OCI-LY7 (cell line): ENCODE results near the gene MYH11. TPM values are rescaled to one million over a fixed set of nuclear protein-coding genes. Genes with fewer than 3 reads are reported as not detected.
"Not testable (repeated sequence)": the region's sequence is repeated elsewhere in the genome, so short reads cannot be mapped to it uniquely, and the experiment has no call there.

Experiments
- BruUV-seq: library from RNA; stranded (reverse); fragments of 400-500 nt; replicated peaks from 2 replicates; lab custom pipeline; 2021; lab: Mats Ljungman, UMichigan
- CTCF ChIA-PET: fragments of 300-600 bp; sonication (Branson Sonifier 250); formaldehyde crosslinking; loops from one replicate; lab custom pipeline; 2022; ENCODE audit warnings: antibody characterized with exemption; ENCODE audit not compliant: unreplicated experiment; lab: Charles Lee
- POLR2A ChIA-PET: fragments of 300-600 bp; sonication (Branson Sonifier 250); formaldehyde crosslinking; loops from one replicate; lab custom pipeline; 2022; ENCODE audit warnings: antibody characterized with exemption; lab: Charles Lee
- DNase-seq: peaks from one replicate; pipeline ENCODE4 v3.0.0-alpha.2; 2015; ENCODE audit warnings: low spot score
- H2AFZ ChIP-seq: fragments of 200-600 bp; sonication (generic), shearing (Covaris generic); 2 replicates; pipeline ENCODE4 v1.6.1; 2014; ENCODE audit warnings: mild to moderate bottlenecking, antibody characterized with exemption, low read length, moderate library complexity
- H3K27ac ChIP-seq: fragments of 200-600 bp; sonication (generic); 2 replicates; pipeline ENCODE4 v1.5.1; 2014; ENCODE audit warnings: mixed run types, low read depth, mild to moderate bottlenecking, moderate library complexity, low read length, inconsistent platforms; ENCODE audit not compliant: poor library complexity, severe bottlenecking
- H3K36me3 ChIP-seq: fragments of 200-600 bp; sonication (generic); 2 replicates; pipeline ENCODE4 v1.6.1; 2014; ENCODE audit warnings: mild to moderate bottlenecking, antibody characterized with exemption, low read length, moderate library complexity, mixed read lengths; ENCODE audit not compliant: insufficient read depth
- H3K4me1 ChIP-seq: fragments of 200-600 bp; sonication (generic); 2 replicates; pipeline ENCODE4 v1.5.1; 2014; ENCODE audit warnings: mild to moderate bottlenecking, low read length; ENCODE audit not compliant: insufficient read depth, poor library complexity, severe bottlenecking
- H3K4me2 ChIP-seq: fragments of 200-600 bp; sonication (generic); 2 replicates; pipeline ENCODE4 v1.6.1; 2014; ENCODE audit warnings: mild to moderate bottlenecking, low read length
- H3K4me3 ChIP-seq: fragments of 200-600 bp; sonication (generic); 2 replicates; pipeline ENCODE4 v1.5.1; 2014; ENCODE audit warnings: mild to moderate bottlenecking, low read depth, low read length; ENCODE audit not compliant: poor library complexity, severe bottlenecking
- H3K79me2 ChIP-seq: fragments of 200-600 bp; sonication (generic); 2 replicates; pipeline ENCODE4 v1.6.1; 2016; ENCODE audit warnings: low read depth, mild to moderate bottlenecking, low read length, moderate library complexity, mixed read lengths; ENCODE audit not compliant: insufficient read depth
- H3K9me2 ChIP-seq: fragments of 200-600 bp; sonication (generic); 2 replicates; pipeline ENCODE4 v1.6.1; 2016; ENCODE audit warnings: mild to moderate bottlenecking, low read length, mixed read lengths; ENCODE audit not compliant: insufficient read depth
- H3K9me3 ChIP-seq: fragments of 200-600 bp; sonication (generic); 2 replicates; pipeline ENCODE4 v1.6.1; 2014; ENCODE audit warnings: mild to moderate bottlenecking, mixed run types, low read length, mixed read lengths
- H4K20me1 ChIP-seq: fragments of 200-600 bp; sonication (generic); 2 replicates; pipeline ENCODE4 v1.6.1; 2014; ENCODE audit warnings: mild to moderate bottlenecking, antibody characterized with exemption, low read length, moderate library complexity, mixed read lengths; ENCODE audit not compliant: insufficient read depth
- EZH2phosphoT487 ChIP-seq: fragments of 200-600 bp; sonication (generic); IDR thresholded peaks from 2 replicates; pipeline ENCODE4 v1.6.1; 2018; ENCODE audit warnings: low read depth, borderline replicate concordance, mild to moderate bottlenecking, mixed run types, antibody characterized with exemption, low read length, moderate library complexity, mixed read lengths
- intact Hi-C: fragments of 100-400 bp; cut with micrococcal nuclease; formaldehyde crosslinking; loops from one replicate; pipeline ENCODE4 v1.10.0; 2022; ENCODE audit not compliant: unreplicated experiment
- total RNA-seq, 2 experiments: library from RNA; depleted of rRNA in 1 of 2; stranded (reverse); fragments of >200 nt in 1 of 2; shearing (Covaris generic) in 1 of 2; gene quantifications; 2 replicates each; pipeline ENCODE4 v1.2.3, GENCODE V29; 2014 to 2022
- TF ChIP-seq, protein P1 (sequence below): fragments of 200-600 bp; sonication (generic); conservative IDR thresholded peaks from 2 replicates; pipeline ENCODE4 v1.5.1; 2014; ENCODE audit warnings: mild to moderate bottlenecking, antibody characterized with exemption, low read length, moderate library complexity, mixed read lengths

The MYH11 gene
- total RNA-seq, 2 experiments from 2014 or later, result 5.7 to 33.8 TPM

DNA sequence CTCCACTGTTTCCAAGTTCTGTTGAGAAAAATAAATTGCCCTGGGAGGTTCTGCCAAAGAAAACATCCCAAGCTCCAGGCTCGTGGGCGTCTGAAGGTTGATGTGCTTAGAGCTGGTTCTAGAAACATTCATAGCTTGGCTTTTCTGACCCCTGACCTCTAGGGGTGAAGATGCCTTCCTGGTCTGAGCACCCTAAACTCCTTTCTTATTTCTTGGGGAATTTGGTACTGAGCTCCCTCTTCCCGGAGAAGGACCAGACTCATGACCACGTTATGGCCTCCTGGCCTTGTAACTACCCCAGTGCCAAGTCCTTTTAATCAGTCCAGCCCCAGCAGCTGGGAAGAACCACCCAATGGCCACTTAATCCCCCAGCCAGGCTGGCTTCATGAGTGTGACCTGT is 66.4 kb downstream of the MYH11 start:
- Histone ChIP-seq H3K27ac (no peak overlapping the region), H3K4me3 (no peak overlapping the region), H3K79me2 (no peaks in the 10 kb centered on the region), H4K20me1 (no peaks in the 10 kb centered on the region), H3K4me2 (no peak overlapping the region), H3K36me3 (no peaks in the 10 kb centered on the region; the same call in 1 of the 2 replicates), H3K9me2 (no peaks in the 10 kb centered on the region), H2AFZ (no peak overlapping the region), H3K9me3 (no peaks in the 10 kb centered on the region), H3K4me1 (peaks cover 13% of the 10 kb centered on the region)
- TF ChIP-seq EZH2phosphoT487, result no peak
- TF ChIP-seq, protein P1, sequence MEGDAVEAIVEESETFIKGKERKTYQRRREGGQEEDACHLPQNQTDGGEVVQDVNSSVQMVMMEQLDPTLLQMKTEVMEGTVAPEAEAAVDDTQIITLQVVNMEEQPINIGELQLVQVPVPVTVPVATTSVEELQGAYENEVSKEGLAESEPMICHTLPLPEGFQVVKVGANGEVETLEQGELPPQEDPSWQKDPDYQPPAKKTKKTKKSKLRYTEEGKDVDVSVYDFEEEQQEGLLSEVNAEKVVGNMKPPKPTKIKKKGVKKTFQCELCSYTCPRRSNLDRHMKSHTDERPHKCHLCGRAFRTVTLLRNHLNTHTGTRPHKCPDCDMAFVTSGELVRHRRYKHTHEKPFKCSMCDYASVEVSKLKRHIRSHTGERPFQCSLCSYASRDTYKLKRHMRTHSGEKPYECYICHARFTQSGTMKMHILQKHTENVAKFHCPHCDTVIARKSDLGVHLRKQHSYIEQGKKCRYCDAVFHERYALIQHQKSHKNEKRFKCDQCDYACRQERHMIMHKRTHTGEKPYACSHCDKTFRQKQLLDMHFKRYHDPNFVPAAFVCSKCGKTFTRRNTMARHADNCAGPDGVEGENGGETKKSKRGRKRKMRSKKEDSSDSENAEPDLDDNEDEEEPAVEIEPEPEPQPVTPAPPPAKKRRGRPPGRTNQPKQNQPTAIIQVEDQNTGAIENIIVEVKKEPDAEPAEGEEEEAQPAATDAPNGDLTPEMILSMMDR, result no peak
- intact Hi-C loops, result no loop called here
- BruUV-seq, result no TSS peak
- POLR2A ChIA-PET, result no interaction called here
- DNase-seq, result no peak
- CTCF ChIA-PET, result no interaction called here

DNA sequence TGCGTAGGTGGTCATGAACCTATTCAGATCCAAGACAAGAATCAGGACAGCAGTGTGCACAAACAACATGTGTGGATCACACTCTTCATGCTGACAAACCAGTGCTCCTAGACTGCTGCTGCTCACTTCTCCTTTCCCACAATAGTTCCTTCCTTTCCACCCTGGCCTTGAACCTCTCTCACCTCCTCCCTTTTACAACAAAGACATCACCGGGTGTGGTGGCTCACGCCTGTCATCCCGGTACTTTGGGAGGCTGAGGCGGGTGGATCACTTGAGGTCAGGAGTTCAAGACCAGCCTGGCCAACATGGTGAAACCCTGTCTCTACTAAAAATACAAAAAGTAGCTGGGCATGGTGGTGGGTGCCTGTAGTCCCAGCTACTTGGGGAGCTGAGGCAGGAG is 67.0 kb downstream of the MYH11 start:
- CTCF ChIA-PET, BruUV-seq, H4K20me1 ChIP-seq, DNase-seq, H3K9me2 ChIP-seq, H3K27ac ChIP-seq, H3K9me3 ChIP-seq, POLR2A ChIA-PET, H3K36me3 ChIP-seq, H3K79me2 ChIP-seq, H3K4me2 ChIP-seq, H3K4me3 ChIP-seq, H2AFZ ChIP-seq, intact Hi-C loops: not testable (repeated sequence)
- H3K4me1 ChIP-seq, result peaks cover 13% of the 10 kb centered on the region

DNA sequence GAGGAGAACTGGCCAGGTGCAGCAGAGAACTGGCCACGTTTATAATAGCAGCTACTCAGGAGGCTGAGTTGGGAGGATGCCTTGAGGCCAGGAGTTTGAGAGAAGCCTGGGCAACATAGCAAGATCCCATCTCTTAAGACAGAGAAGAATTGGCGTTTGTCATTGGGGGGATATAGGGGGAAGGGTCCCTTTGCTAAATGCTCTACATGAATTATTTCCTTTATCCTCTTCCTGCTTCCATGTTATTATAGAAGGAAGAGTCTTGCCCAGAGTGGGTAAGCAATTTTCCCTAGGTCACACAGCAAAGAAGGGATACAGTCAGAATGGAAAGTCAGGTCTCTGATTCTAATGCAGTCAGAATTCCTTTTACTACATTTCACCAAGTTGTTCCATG is 68.0 kb downstream of the MYH11 start:
- no peaks in the 10 kb centered on the region for H3K36me3 ChIP-seq
- no peaks in the 10 kb centered on the region for H3K9me3 ChIP-seq
- H4K20me1 ChIP-seq, result no peaks in the 10 kb centered on the region
- intact Hi-C loops, result no loop called here
- peaks cover 13% of the 10 kb centered on the region for H3K4me1 ChIP-seq
- TF ChIP-seq, protein P1, result no peak
- TF ChIP-seq EZH2phosphoT487, result no peak
- ChIA-PET CTCF (no interaction called here), POLR2A (no interaction called here)
- H2AFZ ChIP-seq, result no peak overlapping the region
- H3K27ac ChIP-seq, result no peak overlapping the region
- H3K4me2 ChIP-seq, result no peak overlapping the region
- no peak for DNase-seq
- no peaks in the 10 kb centered on the region for H3K79me2 ChIP-seq
- BruUV-seq, result no TSS peak
- no peak overlapping the region for H3K4me3 ChIP-seq
- no peaks in the 10 kb centered on the region for H3K9me2 ChIP-seq
